ENCODE results near the gene ERI3. TPM values are rescaled to one million over a fixed set of nuclear protein-coding genes. Genes with fewer than 3 reads are reported as not detected.

ERI3 gene
- total and polyA plus RNA-seq, 2 of the 4 experiments (the other 2 are of a cell fraction) = 56.6 to 70.9 TPM

GRCh38 chr1:44366371-44366975 lies 11.4 kb upstream of the ERI3 start:
- dilution Hi-C loops (cut with HindIII; ENCODE audit: low sequenced_read_pairs, unreplicated experiment) = no loop called here
- H3K18ac ChIP-seq (ENCODE audit: low read depth, low read length) = no peak overlapping the region
- H3K56ac ChIP-seq (ENCODE audit: extremely low read depth, insufficient read depth, low read length) = no peak overlapping the region
- DNase-seq (no peak), ATAC-seq (ENCODE audit: low read depth) (no peak)
- no peaks in the 10 kb centered on the region for H3K36me3 ChIP-seq (ENCODE audit: control insufficient read depth, insufficient read depth, low read length)
- H3K9ac ChIP-seq (ENCODE audit: low read depth, low read length) = no peak overlapping the region
- no peak overlapping the region for H2BK120ac ChIP-seq (ENCODE audit: low read depth, low read length)
- no peak overlapping the region for H3K23ac ChIP-seq (ENCODE audit: low read depth, low read length)
- ChIA-PET CTCF (no interaction called here), POLR2A (ENCODE audit: unreplicated experiment) (no interaction called here)
- TF ChIP-seq MAFK (IDR thresholded peaks at IDR 0.05; ENCODE audit: low read depth, low read length) (no peak), RCOR1 (IDR thresholded peaks at IDR 0.05; ENCODE audit: insufficient replicate concordance, low read length) (no peak), BHLHE40 (IDR thresholded peaks at IDR 0.05; ENCODE audit: low read depth, low read length) (no peak), CHD1 (IDR thresholded peaks at IDR 0.05; ENCODE audit: low read depth, low read length) (no peak), CEBPB (IDR thresholded peaks at IDR 0.05; ENCODE audit: low read depth, low read length) (no peak), FOS (IDR thresholded peaks at IDR 0.05; ENCODE audit: low read depth, low read length) (no peak), MAZ (IDR thresholded peaks at IDR 0.05; ENCODE audit: borderline replicate concordance, low read depth, low read length) (no peak), POLR2A (IDR thresholded peaks at IDR 0.05; ENCODE audit: low read depth, low read length) (no peak), NFE2L2 (IDR thresholded peaks at IDR 0.05; ENCODE audit: low read depth, low read length) (no peak), ELK1 (IDR thresholded peaks at IDR 0.05; ENCODE audit: borderline replicate concordance, low read depth, low read length) (no peak), SMC3 (IDR thresholded peaks at IDR 0.05; ENCODE audit: low read depth, low read length) (no peak), USF2 (IDR thresholded peaks at IDR 0.05; ENCODE audit: low read depth, low read length) (no peak), CTCF (conservative IDR thresholded peaks at IDR 0.05; ENCODE audit: low read depth, low read length) (no peak), RFX5 (IDR thresholded peaks at IDR 0.05; ENCODE audit: low read depth, low read length) (no peak), MXI1 (IDR thresholded peaks at IDR 0.05; ENCODE audit: borderline replicate concordance, low read depth, low read length) (no peak), RAD21 (IDR thresholded peaks at IDR 0.05; ENCODE audit: low read length) (no peak)
- H3K27ac ChIP-seq (ENCODE audit: insufficient read depth, low read length) = no peak overlapping the region
- no peak overlapping the region for H2AK9ac ChIP-seq (replicated peaks; ENCODE audit: low read depth, low read length, poor library complexity)
- no peak overlapping the region for H3K4me2 ChIP-seq (ENCODE audit: low read depth, low read length)
- H4K91ac ChIP-seq (ENCODE audit: insufficient read depth, low read depth, low read length) = no peak overlapping the region
- no peak overlapping the region for H2BK20ac ChIP-seq (ENCODE audit: low read depth, low read length)
- intact Hi-C loops (cut with micrococcal nuclease) = no loop called here
- no peaks in the 10 kb centered on the region for H3K9me1 ChIP-seq (ENCODE audit: insufficient read depth, low read length)
- no peak overlapping the region for H2BK5ac ChIP-seq (ENCODE audit: low read depth, low read length, poor library complexity, severe bottlenecking)
- BruUV-seq (replicated peaks) = no TSS peak
- H3K79me1 ChIP-seq (ENCODE audit: low read depth in 1 of 2, low read length in 2 of 2) = no peaks in the 10 kb centered on the region
- no peaks in the 10 kb centered on the region for H3K9me3 ChIP-seq (ENCODE audit: control insufficient read depth, insufficient read depth, low read length)
- H3K14ac ChIP-seq (replicated peaks; ENCODE audit: low read depth, low read length) = no peak overlapping the region
- in situ Hi-C loops (cut with MboI; ENCODE audit: low sequenced_read_pairs) = no loop called here
- H2BK15ac ChIP-seq (ENCODE audit: low read depth, low read length) = no peak overlapping the region
- H4K8ac ChIP-seq (ENCODE audit: low read depth in 2 of 2, low read length in 2 of 2) = no peak overlapping the region
- H3K27me3 ChIP-seq (ENCODE audit: control insufficient read depth, insufficient read depth, low read length) = peaks cover 63% of the 10 kb centered on the region
- no peak overlapping the region for H4K5ac ChIP-seq (ENCODE audit: low read depth, low read length)
- H4K20me1 ChIP-seq (ENCODE audit: insufficient read depth, low read length) = no peaks in the 10 kb centered on the region
- H3K4me3 ChIP-seq (ENCODE audit: insufficient read depth, low read depth, low read length) = no peak overlapping the region
- H2AK5ac ChIP-seq (ENCODE audit: low read depth, low read length) = no peak overlapping the region
- WGBS, 2 experiments (ENCODE audit: extremely low coverage in 2 of 2, insufficient read length in 1 of 2) = no CpG with 5 or more reads among the region's 7 CpGs
- no peak overlapping the region for H2AFZ ChIP-seq (replicated peaks; ENCODE audit: low read length, poor library complexity)
- no peaks in the 10 kb centered on the region for H3K4me1 ChIP-seq (ENCODE audit: control insufficient read depth, insufficient read depth, low read length)
- H3K4ac ChIP-seq (ENCODE audit: low read depth, low read length) = no peak overlapping the region

Measured in IMR-90 (cell line).